Germinal center (tissue), 1 donor: ENCODE data around the gene LAMA3.

Experiments used
- DNase-seq: peaks from one replicate; pipeline ENCODE4 v3.0.0; 2012; ENCODE audit warnings: mixed read lengths, low spot score

LAMA3 gene, protein sequence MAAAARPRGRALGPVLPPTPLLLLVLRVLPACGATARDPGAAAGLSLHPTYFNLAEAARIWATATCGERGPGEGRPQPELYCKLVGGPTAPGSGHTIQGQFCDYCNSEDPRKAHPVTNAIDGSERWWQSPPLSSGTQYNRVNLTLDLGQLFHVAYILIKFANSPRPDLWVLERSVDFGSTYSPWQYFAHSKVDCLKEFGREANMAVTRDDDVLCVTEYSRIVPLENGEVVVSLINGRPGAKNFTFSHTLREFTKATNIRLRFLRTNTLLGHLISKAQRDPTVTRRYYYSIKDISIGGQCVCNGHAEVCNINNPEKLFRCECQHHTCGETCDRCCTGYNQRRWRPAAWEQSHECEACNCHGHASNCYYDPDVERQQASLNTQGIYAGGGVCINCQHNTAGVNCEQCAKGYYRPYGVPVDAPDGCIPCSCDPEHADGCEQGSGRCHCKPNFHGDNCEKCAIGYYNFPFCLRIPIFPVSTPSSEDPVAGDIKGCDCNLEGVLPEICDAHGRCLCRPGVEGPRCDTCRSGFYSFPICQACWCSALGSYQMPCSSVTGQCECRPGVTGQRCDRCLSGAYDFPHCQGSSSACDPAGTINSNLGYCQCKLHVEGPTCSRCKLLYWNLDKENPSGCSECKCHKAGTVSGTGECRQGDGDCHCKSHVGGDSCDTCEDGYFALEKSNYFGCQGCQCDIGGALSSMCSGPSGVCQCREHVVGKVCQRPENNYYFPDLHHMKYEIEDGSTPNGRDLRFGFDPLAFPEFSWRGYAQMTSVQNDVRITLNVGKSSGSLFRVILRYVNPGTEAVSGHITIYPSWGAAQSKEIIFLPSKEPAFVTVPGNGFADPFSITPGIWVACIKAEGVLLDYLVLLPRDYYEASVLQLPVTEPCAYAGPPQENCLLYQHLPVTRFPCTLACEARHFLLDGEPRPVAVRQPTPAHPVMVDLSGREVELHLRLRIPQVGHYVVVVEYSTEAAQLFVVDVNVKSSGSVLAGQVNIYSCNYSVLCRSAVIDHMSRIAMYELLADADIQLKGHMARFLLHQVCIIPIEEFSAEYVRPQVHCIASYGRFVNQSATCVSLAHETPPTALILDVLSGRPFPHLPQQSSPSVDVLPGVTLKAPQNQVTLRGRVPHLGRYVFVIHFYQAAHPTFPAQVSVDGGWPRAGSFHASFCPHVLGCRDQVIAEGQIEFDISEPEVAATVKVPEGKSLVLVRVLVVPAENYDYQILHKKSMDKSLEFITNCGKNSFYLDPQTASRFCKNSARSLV (N-terminal part only)

GRCh38 chr18:23689031-23689615 lies at the start of gene LAMA3:
Gene LAMA3 (plus strand): TSS chr18:23689453. CDS start chr18:23689684, 231 bp downstream.
- peak; percentile 6 for DNase-seq

DNA sequence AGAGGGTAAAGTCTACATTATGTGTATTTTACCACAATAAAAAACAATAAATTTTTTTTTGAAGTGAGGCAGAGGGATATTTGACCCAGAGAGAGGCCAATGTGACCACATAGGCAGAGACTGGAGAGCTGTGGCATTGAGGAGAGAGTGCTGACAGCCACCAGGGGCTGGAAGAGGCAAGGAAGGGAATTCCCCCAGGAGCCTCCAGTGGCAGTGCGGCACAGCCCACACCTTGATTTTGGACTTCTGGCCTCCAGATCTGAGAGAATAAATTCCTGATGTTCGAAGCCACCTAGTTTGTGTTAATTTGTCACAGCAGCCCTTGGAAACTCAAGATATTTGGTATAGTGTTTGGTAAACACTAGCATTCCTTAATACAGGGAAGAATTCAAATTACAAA lies 49.2 kb upstream of the LAMA3 start:
- no peak for DNase-seq

DNA sequence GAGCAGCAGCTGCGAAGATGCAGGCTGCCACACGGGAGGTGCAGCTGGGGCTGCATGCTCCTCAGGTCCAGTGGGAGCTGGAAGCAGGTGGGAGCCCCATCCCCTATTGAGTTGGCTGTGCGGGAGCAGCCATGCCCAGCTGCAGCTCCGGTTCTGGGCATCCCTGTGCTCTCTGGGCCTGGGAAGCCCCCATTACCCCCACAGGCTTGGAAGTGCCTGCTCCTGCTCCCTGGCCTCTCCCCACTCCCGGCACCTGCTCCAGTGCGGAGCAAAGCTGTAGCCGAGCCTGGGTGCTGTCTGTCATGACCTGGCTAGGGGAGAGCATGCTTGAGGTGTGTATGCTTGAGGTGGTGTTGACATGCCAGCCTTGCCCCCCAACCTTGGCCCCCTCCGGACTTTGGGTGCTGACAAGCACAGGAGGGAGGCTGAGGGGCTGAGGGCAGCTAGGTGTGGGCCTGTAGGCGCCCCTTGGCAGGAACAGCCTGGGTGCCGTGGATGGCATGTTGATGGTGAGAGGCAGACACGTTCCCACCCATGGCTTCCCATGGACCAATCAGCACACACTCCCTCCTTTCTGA lies 48.0 kb upstream of the LAMA3 start:
- no peak for DNase-seq

- DNase-seq = no peak
These were observed 47.2 kb upstream of the LAMA3 start for GRCh38 chr18:23641937-23642666.

DNA sequence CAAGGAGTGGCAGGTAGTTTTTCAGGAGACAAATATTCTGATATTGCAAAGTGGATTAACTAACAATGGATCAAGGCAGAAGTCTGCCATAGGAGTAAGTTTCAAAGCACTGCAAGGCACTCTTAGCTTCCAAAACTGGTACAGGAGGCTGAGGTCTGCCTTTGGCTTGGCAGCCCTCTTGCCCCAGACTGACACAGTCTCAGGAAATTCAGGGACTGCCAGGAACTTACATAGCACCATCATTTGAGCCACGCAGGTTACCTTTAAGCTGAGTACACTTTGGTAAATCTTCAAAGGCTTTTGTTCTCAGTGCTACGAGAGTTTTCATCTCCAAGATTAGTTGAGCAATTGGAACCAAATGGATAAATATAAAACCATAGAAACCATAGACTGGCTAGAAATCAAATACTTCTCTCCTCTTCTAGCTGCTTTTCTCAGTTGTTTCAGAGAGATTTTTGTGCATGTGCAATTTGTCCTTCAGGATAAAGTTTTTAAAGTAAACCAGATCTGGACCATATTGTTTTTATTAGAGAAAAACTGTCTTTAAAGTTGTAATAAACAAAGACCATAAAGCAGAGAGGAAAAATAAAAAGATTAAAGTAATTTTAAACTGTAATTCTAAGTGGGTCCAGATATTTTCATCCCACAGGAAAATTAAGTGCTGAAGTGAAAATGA lies 45.3 kb upstream of the LAMA3 start:
- DNase-seq = no peak

DNA sequence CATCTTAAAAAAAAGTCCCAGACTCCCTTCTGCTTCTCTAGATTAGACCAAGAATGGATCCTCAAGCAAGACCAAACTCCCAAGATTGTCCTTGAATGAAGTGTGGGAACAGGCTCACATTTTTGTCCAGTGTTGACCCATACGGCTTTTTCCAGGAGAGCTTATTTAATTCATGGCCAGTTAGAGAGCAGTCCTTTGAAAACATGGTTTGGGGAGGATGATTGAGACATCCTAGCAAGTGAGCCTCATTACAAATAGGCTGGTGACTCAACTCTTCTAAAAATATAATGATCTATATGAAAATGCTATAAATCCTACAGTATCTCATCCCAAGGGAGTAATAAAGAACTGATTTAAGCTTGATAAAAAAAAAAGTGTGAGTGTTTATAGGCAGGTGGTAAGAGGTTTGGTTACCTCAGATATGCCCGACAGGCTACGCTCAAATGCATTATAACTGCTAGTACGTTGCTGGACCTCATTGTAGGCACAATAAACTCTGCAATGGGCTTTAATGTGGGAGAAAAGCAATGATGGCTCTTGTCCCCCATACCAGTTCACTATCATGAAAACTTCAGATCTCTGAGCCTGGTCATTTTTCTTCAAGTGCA lies 43.6 kb upstream of the LAMA3 start:
- no peak for DNase-seq

- DNase-seq = no peak
These were observed 43.0 kb upstream of the LAMA3 start for GRCh38 chr18:23646282-23646681.

GRCh38 chr18:23648456-23648855 lies 40.8 kb upstream of the LAMA3 start:
- no peak for DNase-seq

GRCh38 chr18:23648940-23649607 lies 40.2 kb upstream of the LAMA3 start:
- no peak for DNase-seq

- DNase-seq = no peak
These were observed 38.0 kb upstream of the LAMA3 start for GRCh38 chr18:23650968-23651927.

GRCh38 chr18:23652232-23652631 lies 37.0 kb upstream of the LAMA3 start:
- no peak for DNase-seq

- no peak for DNase-seq
These were observed 31.0 kb upstream of the LAMA3 start for GRCh38 chr18:23658285-23658684.

DNA sequence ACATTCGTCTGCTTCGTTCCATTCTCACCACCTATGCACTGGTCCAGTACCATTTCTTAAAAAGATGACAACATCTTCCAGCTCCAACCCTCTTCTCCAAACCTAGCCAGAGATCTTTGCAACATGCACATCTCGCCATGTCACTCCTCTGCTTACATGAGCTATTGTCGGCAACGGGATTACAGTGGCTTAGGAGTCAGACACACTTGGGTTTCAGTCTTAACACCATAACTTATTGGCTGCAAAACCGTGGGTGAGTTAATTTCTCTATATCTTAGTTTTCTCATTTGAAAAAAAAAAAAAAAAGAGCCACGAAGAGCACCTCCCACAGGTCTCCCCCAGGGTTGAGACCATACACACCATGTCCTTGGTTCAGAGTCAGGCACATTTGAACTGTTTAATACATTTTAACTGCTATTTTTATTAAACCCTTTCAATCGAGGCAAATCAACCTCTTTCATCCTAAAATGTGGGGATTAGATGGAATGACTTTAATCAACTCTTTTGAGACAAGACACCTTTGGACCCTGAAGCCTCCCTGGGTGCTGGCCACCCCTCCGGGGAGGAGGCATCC lies 27.4 kb upstream of the LAMA3 start:
- DNase-seq = no peak

DNA sequence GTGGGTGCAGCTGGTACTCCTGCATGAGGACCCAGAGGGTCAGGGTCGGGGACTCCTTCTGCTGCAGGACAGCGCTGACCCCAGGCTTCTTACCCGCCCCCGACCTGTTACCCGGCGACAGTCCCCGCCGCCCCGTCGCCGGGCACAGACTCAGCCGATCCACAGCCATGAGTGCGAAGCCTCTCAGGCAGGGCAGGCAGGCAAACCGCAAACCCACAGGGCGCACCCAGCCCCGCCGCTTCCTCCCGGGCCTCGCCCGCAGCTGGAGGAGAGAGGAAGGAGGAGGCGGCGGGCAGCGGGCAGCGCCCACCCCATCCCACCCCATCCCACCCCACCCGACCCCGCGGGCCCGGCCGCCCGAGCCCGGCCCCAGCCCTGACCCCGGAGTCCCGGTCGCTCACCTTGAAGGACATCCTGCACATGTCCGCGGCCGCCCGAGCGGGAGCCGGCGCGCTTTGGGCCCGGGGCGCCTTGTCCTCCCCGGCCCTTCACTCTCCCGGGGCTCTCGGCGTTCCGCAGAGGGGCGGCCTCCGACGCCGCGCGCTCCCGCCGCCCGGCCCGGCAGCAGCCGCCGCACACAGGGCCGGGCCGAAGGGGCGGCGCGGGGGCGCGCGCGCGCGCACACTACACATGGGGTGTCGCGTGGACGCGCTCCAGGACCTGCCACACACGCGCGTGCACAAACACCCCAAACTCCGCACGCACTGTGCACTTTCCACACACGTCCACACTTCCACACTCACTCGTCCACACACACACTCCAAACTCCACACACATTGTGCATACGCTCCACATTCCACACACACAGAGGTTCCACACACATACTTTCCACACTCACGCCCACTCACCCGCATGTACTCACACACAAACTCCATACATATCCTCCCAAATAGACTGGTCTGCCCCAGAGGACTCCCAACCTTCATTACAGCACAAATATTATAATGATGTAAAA lies 26.7 kb upstream of the LAMA3 start, which contains the start of gene ANKRD29:
Gene ANKRD29, minus strand, starts transcription at position 603 of the 955 bp plus-strand sequence. Its CDS starts 181 bp downstream, at position 422.
- DNase-seq = peak; percentile 38

DNA sequence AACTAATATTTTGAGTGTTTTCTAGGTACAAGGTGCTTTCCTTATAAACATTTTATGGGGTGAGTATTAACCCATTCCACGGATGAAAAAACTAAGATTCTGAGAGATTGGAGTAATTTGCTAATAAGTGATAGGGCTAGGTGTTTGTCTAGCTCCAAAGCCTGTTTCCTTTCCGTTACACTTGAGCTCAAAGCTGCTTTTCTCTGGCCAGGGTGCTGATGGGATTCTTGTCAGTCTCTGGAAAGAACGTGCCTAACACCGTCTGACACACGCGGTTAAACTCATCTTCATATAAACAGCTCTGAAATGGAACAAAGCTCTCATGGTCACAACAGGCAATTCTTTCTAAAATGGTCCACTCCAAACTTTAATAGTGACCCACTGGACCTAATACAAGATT lies 24.6 kb upstream of the LAMA3 start:
- no peak for DNase-seq

DNA sequence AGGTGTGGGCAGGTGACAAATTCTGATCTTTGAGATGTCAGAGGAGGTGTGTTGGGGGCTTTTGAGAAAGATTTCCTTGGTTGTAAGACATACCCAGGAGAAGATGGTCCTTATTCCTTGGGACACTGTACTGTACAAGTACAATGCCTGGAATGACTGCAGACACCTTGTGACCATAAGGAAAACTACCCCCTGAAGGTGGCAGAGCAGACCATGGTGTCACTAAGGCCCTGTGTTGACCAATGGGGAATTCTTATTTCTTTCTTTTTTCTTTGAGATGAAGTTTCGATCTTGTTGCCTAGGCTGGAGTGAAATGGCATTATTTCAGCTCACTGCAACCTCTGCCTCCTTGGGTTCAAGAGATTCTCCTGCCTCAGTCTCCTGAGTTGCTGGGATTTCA lies 22.1 kb upstream of the LAMA3 start:
- no peak for DNase-seq
